Right cardiac atrium (tissue), 5 donors: ENCODE results near the gene UBQLN2. TPM values are rescaled to one million over a fixed set of nuclear protein-coding genes. Genes with fewer than 3 reads are reported as not detected.

Source experiments
- polyA plus RNA-seq: library from polyadenylated mRNA; stranded (reverse); fragments of 200-250 nt; gene quantifications from one replicate; pipeline ENCODE4 v1.2.3, GENCODE V29; 2013
- total RNA-seq, 4 donors: library from RNA; stranded (reverse); fragmentation: NEBNext Ultra II Directional; extraction: Animal tissue kit (Norgen Biotek cat#: 25700); gene quantifications; one replicate each; pipeline ENCODE4 v1.2.1, GENCODE V29; 2021
- donor health status: healthy with polysubstance abuse.
- donor health status: DM: no; HTN: yes; CAD: no.
- donor health status: DM: no; HTN: no; CAD: no.
- donor health status: DM: no; HTN: yes; CAD: no; lungs with severe emphysema.
- donor health status: DM: yes; HTN: yes; CAD: no.

UBQLN2 gene
- total and polyA plus RNA-seq, 5 donors, result 19.2 to 36.3 (median 33.0) TPM

Other genes with a start within 250 kb of the UBQLN2 start
- gene NBDY, start 165.6 kb downstream of the UBQLN2 start, total RNA-seq, result 10 to 100 TPM; 26.9 to 36.8 (median 34.8) TPM
- gene NBDY, start 165.6 kb downstream of the UBQLN2 start, polyA plus RNA-seq, result 19.3 TPM